ENCODE measurements around the gene THAP3.
"Not testable (repeated sequence)": the region's sequence is repeated elsewhere in the genome, so short reads cannot be mapped to it uniquely, and the experiment has no call there.

Gene THAP3

GRCh38 chr1:6591222-6591621, 33.4 kb upstream of the THAP3 start:
- no peak for DNase-seq (ENCODE audit: low read depth in 3 of 3, low spot score in 1 of 3)

- DNase-seq (ENCODE audit: low read depth in 3 of 3, low spot score in 1 of 3) = no peak
Observed at GRCh38 chr1:6591644-6592043, 33.0 kb upstream of the THAP3 start.

DNA sequence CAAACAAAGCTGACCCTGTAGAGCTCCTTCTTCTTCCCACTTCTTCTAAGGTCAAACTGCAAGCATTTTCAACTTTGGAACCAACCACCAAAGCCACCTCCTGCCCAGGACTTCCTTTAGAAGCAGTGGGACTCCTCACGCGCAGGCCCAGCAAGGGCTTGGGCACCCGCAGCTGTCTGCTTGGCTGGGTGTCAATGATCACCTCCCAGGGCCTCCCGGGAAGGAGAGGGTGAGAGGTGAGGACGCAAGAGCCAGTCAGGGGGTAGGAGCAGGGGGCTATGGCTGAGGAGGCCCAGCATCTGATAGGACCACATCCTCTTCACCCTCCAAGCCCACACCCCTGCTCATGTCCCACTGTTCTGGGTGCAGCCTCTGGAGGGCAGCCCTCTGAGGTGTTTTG, 32.2 kb upstream of the THAP3 start:
- no peak for DNase-seq (ENCODE audit: low read depth in 3 of 3, low spot score in 1 of 3)

GRCh38 chr1:6592865-6593593, 31.6 kb upstream of the THAP3 start:
- DNase-seq (ENCODE audit: low read depth in 3 of 3, low spot score in 1 of 3) = no peak

DNA sequence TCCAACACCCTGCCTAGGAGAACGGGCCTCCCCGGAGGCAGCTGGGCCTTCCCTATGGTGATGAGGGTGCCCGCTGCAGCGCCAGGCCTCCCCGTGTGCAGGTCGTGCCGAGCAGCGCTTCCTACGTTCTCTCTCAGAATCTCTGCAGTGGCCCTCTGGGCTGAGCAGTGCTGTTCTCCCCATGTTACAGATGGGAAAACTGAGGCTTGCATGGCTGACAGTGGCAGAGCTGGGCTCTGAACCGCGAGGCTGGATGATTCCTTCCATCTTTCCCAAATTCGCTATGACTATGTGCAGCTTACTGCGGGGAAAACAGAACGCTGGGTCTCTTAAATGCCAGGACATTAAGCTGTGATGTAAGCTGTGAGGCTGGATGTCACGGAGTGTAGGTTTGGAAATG, 30.9 kb upstream of the THAP3 start:
- no peak for DNase-seq (ENCODE audit: low read depth in 3 of 3, low spot score in 1 of 3)

- no peak for DNase-seq (ENCODE audit: low read depth in 3 of 3, low spot score in 1 of 3)
Observed at GRCh38 chr1:6594977-6595740, 29.5 kb upstream of the THAP3 start.

GRCh38 chr1:6596351-6596750, 28.3 kb upstream of the THAP3 start:
- DNase-seq (ENCODE audit: low read depth in 3 of 3, low spot score in 1 of 3) = no peak

DNA sequence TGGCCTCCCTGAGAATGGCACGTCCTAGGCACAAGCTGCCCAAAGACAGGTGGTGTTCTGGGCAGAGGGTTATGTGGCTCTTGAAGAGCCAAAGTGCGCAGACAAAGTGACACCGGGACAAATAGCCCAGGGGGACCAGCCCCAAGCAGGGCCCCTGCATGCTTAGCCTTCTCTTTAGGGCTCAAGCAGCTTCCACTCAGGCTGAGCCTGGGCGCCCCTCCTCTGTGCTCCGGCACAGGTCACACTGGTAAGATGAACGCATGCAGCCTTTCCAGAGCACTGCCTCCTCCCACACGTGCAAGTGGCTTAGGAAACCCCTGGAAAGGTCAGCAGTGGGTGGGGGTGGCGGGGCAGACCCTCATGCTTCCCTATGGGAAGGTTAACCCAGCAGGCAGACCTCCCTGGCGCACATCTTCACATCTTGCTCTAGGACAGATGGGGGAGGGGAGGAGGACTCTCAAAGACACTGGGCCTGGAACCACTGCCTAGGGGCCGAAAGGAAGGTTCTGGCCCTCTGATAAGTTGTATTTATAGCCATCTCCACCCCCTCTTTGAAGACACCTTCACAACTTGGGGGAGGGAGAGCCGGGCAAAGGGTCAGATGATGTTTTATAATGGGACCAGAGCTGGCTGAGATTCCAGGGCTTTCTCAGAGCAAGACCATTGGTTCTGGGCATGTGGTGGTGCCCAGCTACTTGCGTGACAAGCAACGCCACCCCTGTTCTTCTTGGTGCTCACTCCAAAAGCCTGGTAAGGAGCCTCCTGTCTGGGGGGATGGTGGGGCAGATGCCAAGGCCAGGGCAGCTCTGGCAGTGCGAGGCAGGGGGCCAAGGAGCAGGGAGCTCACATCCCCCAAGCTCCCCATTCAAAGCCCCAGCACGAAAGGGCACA, 27.5 kb upstream of the THAP3 start:
- DNase-seq (ENCODE audit: low read depth in 3 of 3, low spot score in 1 of 3) = no peak

GRCh38 chr1:6597777-6598131, 26.9 kb upstream of the THAP3 start:
- DNase-seq (ENCODE audit: low read depth in 3 of 3, low spot score in 1 of 3) = no peak

GRCh38 chr1:6599141-6599975, 25.3 kb upstream of the THAP3 start:
- DNase-seq (ENCODE audit: low read depth in 3 of 3, low spot score in 1 of 3) = peak in 1 of 3 donors; percentile 33

DNA sequence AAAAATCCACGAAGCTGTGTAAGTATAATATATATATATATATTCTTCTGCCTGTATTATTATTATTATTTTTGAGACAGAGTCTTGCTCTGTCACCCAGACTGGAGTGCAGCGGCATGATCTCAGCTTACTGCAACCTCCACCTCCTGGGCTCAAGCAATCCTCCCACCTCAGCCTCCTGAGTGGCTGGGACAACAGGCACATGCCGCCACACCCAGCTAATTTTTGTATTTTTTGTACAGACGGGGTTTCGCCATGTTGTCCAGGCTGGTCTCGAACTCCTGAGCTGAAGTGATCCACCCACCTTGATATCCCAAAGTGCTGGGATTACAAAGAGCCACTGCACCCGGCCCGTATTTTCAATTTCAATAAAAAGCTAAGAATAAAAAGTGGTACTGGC, 24.7 kb upstream of the THAP3 start:
- not testable (repeated sequence) for DNase-seq (ENCODE audit: low read depth in 3 of 3, low spot score in 1 of 3)

- no peak for DNase-seq (ENCODE audit: low read depth in 3 of 3, low spot score in 1 of 3)
Observed at GRCh38 chr1:6600410-6601048, 24.1 kb upstream of the THAP3 start.

DNA sequence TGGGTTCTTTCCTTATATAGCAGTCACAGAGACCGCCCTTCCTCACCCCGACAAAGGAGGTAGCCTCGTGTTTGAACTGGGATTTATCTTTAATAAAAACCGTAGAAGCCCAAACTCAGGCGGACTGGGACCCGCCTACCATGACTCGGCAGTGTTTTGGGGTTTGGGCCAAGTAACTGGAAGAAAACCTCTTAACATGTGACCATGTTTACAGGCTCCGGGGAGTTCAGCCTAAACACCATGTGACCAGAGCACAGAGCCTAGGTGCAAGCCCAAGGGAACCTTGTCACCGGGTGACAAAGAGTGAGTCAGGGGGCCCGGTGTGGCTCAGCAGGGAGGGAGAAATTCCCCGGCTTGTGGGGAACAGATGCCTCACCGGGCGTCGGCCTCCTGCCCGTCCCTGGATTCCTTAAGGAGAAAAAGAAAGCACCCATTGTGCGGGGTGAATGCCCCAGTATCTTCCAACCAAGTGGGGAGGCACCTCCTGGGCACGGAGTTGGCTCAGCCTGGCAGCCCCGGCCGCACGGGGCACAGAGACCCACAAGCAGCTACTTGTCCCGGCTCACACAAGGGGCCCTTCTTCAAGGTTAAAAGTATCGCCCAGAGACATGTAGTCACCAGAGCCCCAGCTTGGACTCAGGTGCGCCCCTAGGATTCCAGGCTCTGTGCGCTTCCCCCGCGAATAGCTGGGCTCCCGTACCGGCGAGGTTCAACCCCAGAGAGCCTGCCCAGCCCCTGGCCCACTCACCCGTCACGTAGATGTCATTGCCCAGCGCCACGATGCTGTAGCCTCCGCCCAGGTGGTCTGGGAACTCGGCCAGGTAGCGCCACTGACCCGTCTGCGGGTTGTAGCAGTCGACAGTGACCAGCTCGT, 23.4 kb upstream of the THAP3 start:
- DNase-seq (ENCODE audit: low read depth in 3 of 3, low spot score in 1 of 3) = peak; percentile 52 to 64 (median 57)

GRCh38 chr1:6601923-6602668, 22.6 kb upstream of the THAP3 start:
- DNase-seq (ENCODE audit: low read depth in 3 of 3, low spot score in 1 of 3) = no peak

DNA sequence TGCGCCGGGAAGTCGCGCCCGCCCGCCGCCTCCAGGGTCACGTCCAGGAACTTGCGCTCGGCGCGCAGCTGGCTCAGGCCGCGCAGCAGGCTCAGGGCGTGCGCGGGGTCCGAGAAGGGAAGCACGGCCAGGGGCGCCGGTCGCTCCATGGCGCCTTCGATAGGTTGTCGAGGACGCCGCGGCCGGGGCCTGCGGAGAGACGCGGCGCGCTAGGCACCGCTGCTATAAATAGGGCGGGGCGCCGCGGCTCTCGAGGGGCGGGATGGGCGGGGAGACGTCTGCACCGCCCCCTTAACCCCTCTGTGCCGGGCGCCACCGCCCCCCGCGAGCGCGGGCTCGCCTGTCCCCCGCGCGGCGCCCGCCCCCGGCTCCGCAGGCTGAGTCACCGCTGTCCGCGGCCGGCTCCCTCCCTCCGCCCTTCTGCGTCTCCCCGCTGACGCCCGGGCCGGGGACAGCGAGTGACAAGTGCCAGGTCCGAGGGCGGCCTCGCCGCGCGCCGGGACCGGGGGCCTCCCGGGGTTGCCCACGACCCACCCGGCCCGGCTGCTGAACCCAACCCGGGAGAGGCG, 21.9 kb upstream of the THAP3 start, which contains the start of gene KLHL21:
KLHL21 (minus strand) TSS at position 201 of the 569 bp plus-strand sequence; CDS start at position 149, 52 bp downstream.
- peak; percentile 69 to 85 (median 76) for DNase-seq (ENCODE audit: low read depth in 3 of 3, low spot score in 1 of 3)

GRCh38 chr1:6603238-6603914, 21.3 kb upstream of the THAP3 start:
- peak in 1 of 3 donors; percentile 33 for DNase-seq (ENCODE audit: low read depth in 3 of 3, low spot score in 1 of 3)

DNA sequence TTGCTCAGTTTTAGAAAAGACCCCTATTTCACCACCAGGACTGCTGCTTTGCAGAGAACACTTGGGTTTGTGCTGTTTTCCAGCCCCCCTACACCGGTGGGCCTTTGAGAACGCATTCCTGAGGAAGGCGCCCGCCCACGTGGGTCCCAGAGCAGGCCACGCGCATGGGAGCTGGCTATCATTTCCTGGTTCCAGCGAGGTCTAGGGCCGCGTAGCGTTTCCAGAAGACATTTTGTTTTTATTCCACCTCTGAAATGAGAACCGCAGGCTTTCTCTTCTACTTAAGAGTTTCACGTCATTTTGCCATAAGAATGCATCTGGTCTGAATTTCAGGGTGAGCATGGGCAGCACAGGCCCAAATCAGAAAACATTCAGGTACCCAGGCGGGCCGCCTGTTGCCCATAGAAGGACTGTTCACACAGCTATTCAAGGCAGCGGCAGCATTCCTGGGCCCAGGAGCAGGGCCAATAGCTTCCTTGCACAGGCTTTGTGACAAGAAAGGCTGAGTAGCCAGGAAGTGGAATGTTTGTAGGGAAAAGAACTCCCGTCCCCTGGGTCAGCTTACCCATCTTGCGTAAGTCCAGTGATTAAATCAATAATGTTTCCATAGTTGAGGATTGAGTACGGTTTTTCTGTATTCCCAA, 20.6 kb upstream of the THAP3 start:
- DNase-seq (ENCODE audit: low read depth in 3 of 3, low spot score in 1 of 3) = no peak
